GM08714 (cell line): ENCODE results near the gene KIAA1671.

Experiments used
- H3K4me3 ChIP-seq: fragments of 200-500 bp; sonication (Bioruptor generic); 2 replicates; pipeline ENCODE4 v1.5.1; 2014; ENCODE audit warnings: mild to moderate bottlenecking, low read length, inconsistent platforms
- ZNF274 ChIP-seq: IDR thresholded peaks from 2 replicates; pipeline ENCODE4 v1.6.1; 2012; ENCODE audit warnings: mild to moderate bottlenecking, low read depth, low read length

Gene KIAA1671

GRCh38 chr22:25111579-25112517, 159.3 kb downstream of the KIAA1671 start:
- no peak for TF ChIP-seq ZNF274
- H3K4me3 ChIP-seq: peak overlapping the region; percentile 31; the same call in 1 of the 2 replicates

- no peak overlapping the region for H3K4me3 ChIP-seq
- no peak for TF ChIP-seq ZNF274
Observed at GRCh38 chr22:25112538-25113253, 160.2 kb downstream of the KIAA1671 start.

- no peak for TF ChIP-seq ZNF274
- no peak overlapping the region for H3K4me3 ChIP-seq
Observed at GRCh38 chr22:25113316-25113721, 160.8 kb downstream of the KIAA1671 start.

GRCh38 chr22:25114369-25115362, 162.2 kb downstream of the KIAA1671 start:
- no peak for TF ChIP-seq ZNF274
- no peak overlapping the region for H3K4me3 ChIP-seq

GRCh38 chr22:25119609-25120008, 167.1 kb downstream of the KIAA1671 start:
- H3K4me3 ChIP-seq: no peak overlapping the region
- TF ChIP-seq ZNF274: no peak

GRCh38 chr22:25120093-25120561, 167.6 kb downstream of the KIAA1671 start:
- H3K4me3 ChIP-seq: no peak overlapping the region
- TF ChIP-seq ZNF274: no peak

GRCh38 chr22:25120761-25121212, 168.3 kb downstream of the KIAA1671 start:
- no peak overlapping the region for H3K4me3 ChIP-seq

GRCh38 chr22:25122136-25122764, 169.7 kb downstream of the KIAA1671 start:
- no peak for TF ChIP-seq ZNF274
- no peak overlapping the region for H3K4me3 ChIP-seq

More at GRCh38 chr22:25120761-25121212, 168.3 kb downstream of the KIAA1671 start:
- no peak for TF ChIP-seq ZNF274

GRCh38 chr22:25123677-25124076, 171.2 kb downstream of the KIAA1671 start:
- H3K4me3 ChIP-seq: no peak overlapping the region
- no peak for TF ChIP-seq ZNF274

- no peak overlapping the region for H3K4me3 ChIP-seq
- TF ChIP-seq ZNF274: no peak
Observed at GRCh38 chr22:25125693-25126357, 173.3 kb downstream of the KIAA1671 start.

GRCh38 chr22:25126510-25126909, 174.0 kb downstream of the KIAA1671 start:
- no peak overlapping the region for H3K4me3 ChIP-seq
- no peak for TF ChIP-seq ZNF274

- no peak overlapping the region for H3K4me3 ChIP-seq
- TF ChIP-seq ZNF274: no peak
Observed at GRCh38 chr22:25127318-25127717, 174.8 kb downstream of the KIAA1671 start.
